Activated naive CD8-positive, alpha-beta T cell treated with anti-CD3 and anti-CD28 coated beads, Interleukin-2, amount 10 ng/mL, durations not matched to agents 7 days and 5 days (primary cell): ENCODE measurements around the gene CD300H. TPM values are rescaled to one million over a fixed set of nuclear protein-coding genes. Genes with fewer than 3 reads are reported as not detected.

Experiments
- ATAC-seq: fragments of 150-1000 bp; cut with Tn5 transposase; one replicate; pipeline ENCODE4 v1.10.0; 2021; ENCODE audit warnings: low read depth, moderate library complexity
- POLR2A ChIA-PET: fragments of 350-600 bp; sonication (Branson Sonifier 250); formaldehyde crosslinking; loops from one replicate; lab custom pipeline; 2021; ENCODE audit warnings: antibody characterized with exemption; lab: Charles Lee
- DNase-seq: peaks from one replicate; pipeline ENCODE4 v3.0.0; 2021
- H3K27ac Mint-ChIP-seq: one replicate; pipeline ENCODE4 v1.8.0; 2022; ENCODE audit warnings: mild to moderate bottlenecking, mixed read lengths
- H3K27me3 Mint-ChIP-seq: one replicate; pipeline ENCODE4 v1.8.0; 2022; ENCODE audit warnings: mild to moderate bottlenecking, moderate library complexity, mixed read lengths
- H3K36me3 Mint-ChIP-seq: one replicate; pipeline ENCODE4 v1.8.0; 2021; ENCODE audit warnings: mild to moderate bottlenecking, mixed read lengths
- H3K4me1 Mint-ChIP-seq: one replicate; pipeline ENCODE4 v1.8.0; 2021; ENCODE audit warnings: mixed read lengths
- H3K4me3 Mint-ChIP-seq: one replicate; pipeline ENCODE4 v1.8.0; 2022; ENCODE audit warnings: mild to moderate bottlenecking, moderate library complexity, mixed read lengths
- H3K9me3 Mint-ChIP-seq: one replicate; pipeline ENCODE4 v1.8.0; 2021; ENCODE audit warnings: mixed read lengths
- total RNA-seq, 2 experiments: library from RNA; stranded (reverse); gene quantifications; one replicate each; pipeline ENCODE4 v1.2.3, GENCODE V29; 2021

Gene CD300H
- not detected for total RNA-seq

DNA sequence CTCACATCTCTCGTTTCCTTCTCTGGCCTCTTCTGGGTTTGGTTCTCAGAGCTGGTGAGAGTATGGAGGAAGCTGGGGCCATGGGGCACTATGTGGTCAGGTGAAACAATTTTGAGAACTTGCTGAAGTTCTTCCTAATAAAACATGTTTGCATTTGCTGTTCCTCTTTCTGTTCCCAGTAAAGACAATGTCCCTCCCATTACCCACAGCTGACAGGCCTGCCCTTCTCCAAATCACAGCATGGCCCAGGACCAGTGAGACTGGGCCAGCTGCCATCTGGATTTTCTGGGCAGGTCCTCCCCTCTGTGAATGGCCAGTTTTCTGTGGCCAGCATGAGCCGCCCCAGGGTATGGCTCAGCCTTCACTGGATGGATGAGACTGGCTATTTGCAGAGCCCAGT lies at the start of gene CD300H:
CD300H (minus strand) TSS at position 113 of the 400 bp plus-strand sequence.
- Mint-ChIP-seq H3K27ac (no peak within 1 kb of the TSS), H3K9me3 (peaks cover 3% of the 10 kb centered on the region)
- no peak for DNase-seq

DNA sequence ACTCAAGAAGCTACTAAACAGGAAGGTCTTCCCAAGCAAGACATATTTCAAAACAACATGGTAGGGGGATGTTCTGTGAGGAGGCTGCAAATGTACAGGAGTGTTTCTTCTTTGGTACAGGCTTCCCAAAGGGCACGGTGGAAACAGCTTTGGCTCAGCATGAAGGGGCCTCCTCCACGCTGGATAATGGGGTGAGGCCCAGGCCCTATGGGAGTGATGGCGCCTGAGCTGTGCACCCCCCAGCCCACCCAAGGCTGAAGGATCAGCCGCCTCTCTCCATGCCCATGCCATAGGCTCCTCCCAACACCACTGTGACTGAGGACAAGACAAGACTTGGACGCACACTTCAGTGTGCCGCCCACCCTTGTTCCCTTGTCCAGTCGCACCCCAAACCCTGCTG lies 49.4 kb upstream of the CD300H start:
- DNase-seq = no peak
- Mint-ChIP-seq H3K9me3 (no peaks in the 10 kb centered on the region), H3K4me1 (peaks cover 11% of the 10 kb centered on the region), H3K4me3 (no peak overlapping the region), H3K27me3 (peaks cover 59% of the 10 kb centered on the region), H3K36me3 (no peaks in the 10 kb centered on the region), H3K27ac (no peak overlapping the region)
- no peak for ATAC-seq
- POLR2A ChIA-PET = no interaction called here

More for the DNA sequence above, at the start of gene CD300H:
- Mint-ChIP-seq H3K36me3 (no peaks in the 10 kb centered on the region), H3K4me1 (peaks cover 12% of the 10 kb centered on the region), H3K4me3 (no peak within 1 kb of the TSS), H3K27me3 (peaks cover 49% of the 10 kb centered on the region)
- ATAC-seq = no peak
- POLR2A ChIA-PET = no interaction called here

DNA sequence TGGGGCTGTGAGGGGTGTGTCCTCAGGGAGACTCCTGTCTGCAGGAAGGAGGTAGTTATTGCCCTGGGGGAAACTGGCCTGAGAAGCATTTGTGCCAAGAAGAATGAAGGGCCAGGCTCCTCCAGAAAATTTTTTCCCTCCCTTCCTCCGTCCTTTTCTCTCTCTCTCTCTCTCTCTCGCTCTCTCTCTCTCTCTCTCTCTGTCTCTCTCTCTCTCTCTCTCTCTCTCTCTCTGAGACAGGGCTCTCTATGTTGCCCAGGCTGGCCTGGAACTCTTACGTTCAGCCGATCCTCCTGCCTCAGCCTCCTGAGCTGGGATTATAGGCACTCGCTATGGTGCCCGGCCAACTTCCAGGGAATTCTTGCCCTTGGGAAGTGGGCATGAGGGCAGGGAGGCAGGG lies 44.7 kb upstream of the CD300H start:
- peaks cover 11% of the 10 kb centered on the region for H3K4me1 Mint-ChIP-seq
- peaks cover 40% of the 10 kb centered on the region for H3K27me3 Mint-ChIP-seq
- H3K27ac Mint-ChIP-seq = no peak overlapping the region
- ATAC-seq (peak; percentile 13), DNase-seq (no peak)
- POLR2A ChIA-PET = no interaction called here
- no peaks in the 10 kb centered on the region for H3K36me3 Mint-ChIP-seq
- H3K9me3 Mint-ChIP-seq = no peaks in the 10 kb centered on the region
- no peak overlapping the region for H3K4me3 Mint-ChIP-seq

DNA sequence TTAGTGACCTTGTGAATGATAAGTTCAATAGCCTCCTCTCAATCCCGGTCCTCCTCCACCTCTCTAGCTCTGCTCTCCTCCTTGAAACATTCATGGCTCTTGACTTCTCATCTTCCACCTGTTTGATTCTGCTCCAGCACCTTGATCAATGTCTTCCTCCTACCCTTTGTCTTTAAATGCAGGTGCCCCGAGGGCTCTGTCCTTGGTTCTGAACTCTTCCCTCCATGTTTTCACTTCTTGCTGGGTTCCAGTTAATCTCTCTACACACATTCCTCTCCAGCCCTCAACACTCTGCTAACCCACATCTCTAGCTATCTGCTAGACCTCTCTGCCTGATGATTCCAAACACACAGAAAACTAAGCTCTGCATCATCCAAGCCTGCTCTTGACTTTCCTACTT lies 42.8 kb upstream of the CD300H start:
- POLR2A ChIA-PET = no interaction called here
- Mint-ChIP-seq H3K27ac (no peak overlapping the region), H3K27me3 (peaks cover 40% of the 10 kb centered on the region), H3K4me1 (peaks cover 11% of the 10 kb centered on the region), H3K4me3 (no peak overlapping the region), H3K9me3 (no peaks in the 10 kb centered on the region), H3K36me3 (no peaks in the 10 kb centered on the region)
- ATAC-seq (no peak), DNase-seq (no peak)

DNA sequence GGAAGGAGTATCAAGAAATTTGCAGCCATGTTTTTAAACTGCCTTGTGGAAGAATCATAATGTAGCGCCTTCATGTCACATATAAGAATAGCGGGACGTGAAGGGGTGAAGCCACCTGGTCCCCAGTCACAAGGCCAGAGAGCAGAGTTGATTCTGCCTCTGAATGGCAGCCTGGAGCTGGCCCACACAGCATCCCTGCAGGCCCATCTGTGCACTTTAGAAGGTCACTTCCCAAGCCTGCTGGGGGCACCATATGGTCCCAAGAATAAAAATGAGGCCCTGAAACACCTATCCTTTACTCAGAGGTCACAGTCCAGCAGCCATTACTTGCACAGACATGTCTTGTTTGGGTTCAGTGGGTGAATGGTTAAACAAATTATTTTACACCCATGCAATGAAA lies 41.2 kb upstream of the CD300H start:
- DNase-seq = no peak
- Mint-ChIP-seq H3K36me3 (no peaks in the 10 kb centered on the region), H3K27ac (no peak overlapping the region), H3K4me1 (peaks cover 13% of the 10 kb centered on the region), H3K9me3 (no peaks in the 10 kb centered on the region), H3K4me3 (no peak overlapping the region), H3K27me3 (peaks cover 35% of the 10 kb centered on the region)
- no peak for ATAC-seq
- POLR2A ChIA-PET = no interaction called here

DNA sequence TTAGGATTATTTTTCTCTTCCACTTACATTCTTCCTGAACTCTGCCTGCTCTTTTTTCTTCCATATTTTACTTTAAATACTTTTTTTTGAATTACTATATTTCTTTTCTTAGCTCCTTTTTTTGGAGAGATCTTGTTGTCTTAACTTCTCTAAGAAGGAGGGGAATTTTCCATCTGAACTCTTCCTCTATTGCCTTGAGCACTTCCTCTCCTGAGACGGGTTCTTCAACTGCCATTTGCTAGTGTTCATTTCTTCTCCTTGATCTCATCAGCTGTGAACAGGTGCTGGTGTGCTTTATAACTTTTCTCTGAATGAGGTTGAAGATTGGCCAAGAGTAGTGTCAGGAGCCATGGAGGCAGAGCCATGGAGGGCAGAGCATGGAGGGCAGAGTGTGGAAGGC lies 39.9 kb upstream of the CD300H start:
- no peak for DNase-seq
- peaks cover 30% of the 10 kb centered on the region for H3K27me3 Mint-ChIP-seq
- POLR2A ChIA-PET = no interaction called here
- peaks cover 13% of the 10 kb centered on the region for H3K4me1 Mint-ChIP-seq
- no peaks in the 10 kb centered on the region for H3K36me3 Mint-ChIP-seq
- no peaks in the 10 kb centered on the region for H3K9me3 Mint-ChIP-seq
- no peak for ATAC-seq
- no peak overlapping the region for H3K4me3 Mint-ChIP-seq
- H3K27ac Mint-ChIP-seq = no peak overlapping the region

DNA sequence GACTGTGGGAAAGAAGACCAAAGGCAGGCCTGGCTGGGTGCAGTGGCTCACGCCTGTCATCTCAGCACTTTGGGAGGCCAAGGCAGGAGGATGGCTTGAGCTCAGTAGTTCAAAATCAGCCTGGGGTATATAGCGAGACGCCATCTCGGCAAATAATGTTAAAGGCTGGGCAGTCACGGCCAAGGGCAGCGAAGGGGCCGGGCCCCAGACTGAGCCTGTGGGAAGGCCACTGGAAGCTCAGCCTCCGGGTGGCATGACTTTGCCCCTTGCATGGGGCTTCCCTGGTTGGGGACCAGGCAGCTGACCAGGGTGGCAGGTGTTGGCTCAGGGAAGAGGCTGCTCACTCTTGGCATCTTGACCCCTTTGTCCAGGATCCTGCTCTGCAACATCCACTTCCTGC lies 38.7 kb upstream of the CD300H start:
- no peak for ATAC-seq
- Mint-ChIP-seq H3K4me3 (no peak overlapping the region), H3K4me1 (peaks cover 15% of the 10 kb centered on the region), H3K9me3 (no peaks in the 10 kb centered on the region), H3K27ac (no peak overlapping the region), H3K36me3 (no peaks in the 10 kb centered on the region), H3K27me3 (peaks cover 26% of the 10 kb centered on the region)
- POLR2A ChIA-PET = no interaction called here
- no peak for DNase-seq

DNA sequence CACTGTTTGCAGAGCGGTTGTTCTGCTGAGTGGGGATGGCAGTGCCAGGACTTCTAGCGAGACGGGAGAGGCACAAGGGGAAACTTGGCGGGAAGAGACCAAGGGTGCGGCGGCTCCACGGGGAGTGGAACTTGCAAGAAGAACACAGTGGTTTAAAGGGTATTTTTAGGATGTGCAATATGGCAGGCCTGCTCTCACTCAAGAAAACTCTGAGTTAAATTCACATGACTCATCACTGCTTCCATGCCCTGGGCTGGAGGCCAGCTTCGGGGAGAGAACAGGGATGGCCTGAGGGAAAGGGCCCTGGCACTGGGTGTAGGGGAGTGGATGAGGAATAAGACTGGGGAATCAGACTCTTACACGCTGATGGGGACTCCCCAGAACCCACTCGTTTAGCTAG lies 38.1 kb upstream of the CD300H start:
- ATAC-seq (no peak), DNase-seq (no peak)
- Mint-ChIP-seq H3K27ac (no peak overlapping the region), H3K9me3 (no peaks in the 10 kb centered on the region), H3K4me3 (no peak overlapping the region), H3K36me3 (no peaks in the 10 kb centered on the region), H3K4me1 (peaks cover 18% of the 10 kb centered on the region), H3K27me3 (peaks cover 32% of the 10 kb centered on the region)
- POLR2A ChIA-PET = no interaction called here

DNA sequence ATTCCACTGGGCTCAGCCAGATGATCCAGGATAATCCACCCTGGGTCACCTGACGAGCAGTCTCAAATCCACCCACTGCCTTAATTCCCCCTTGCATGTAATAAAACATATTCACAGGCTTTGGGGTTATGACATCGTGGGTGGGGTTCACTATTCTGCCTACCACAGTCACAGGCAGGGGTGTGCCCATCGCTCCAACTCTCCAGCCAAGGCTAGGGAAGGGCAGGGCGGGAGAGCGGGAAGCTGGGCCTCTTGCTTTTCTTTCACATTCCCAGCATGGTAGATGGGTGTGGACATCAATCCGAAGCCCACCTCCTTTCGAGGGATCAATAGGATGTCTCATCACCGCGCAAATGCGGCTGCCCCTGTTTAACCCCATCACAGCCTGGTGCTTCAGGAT lies 37.5 kb upstream of the CD300H start:
- H3K27ac Mint-ChIP-seq = no peak overlapping the region
- POLR2A ChIA-PET = no interaction called here
- no peaks in the 10 kb centered on the region for H3K9me3 Mint-ChIP-seq
- H3K27me3 Mint-ChIP-seq = peaks cover 38% of the 10 kb centered on the region
- ATAC-seq = no peak
- no peaks in the 10 kb centered on the region for H3K36me3 Mint-ChIP-seq
- no peak overlapping the region for H3K4me3 Mint-ChIP-seq
- H3K4me1 Mint-ChIP-seq = peaks cover 18% of the 10 kb centered on the region
- DNase-seq = no peak

DNA sequence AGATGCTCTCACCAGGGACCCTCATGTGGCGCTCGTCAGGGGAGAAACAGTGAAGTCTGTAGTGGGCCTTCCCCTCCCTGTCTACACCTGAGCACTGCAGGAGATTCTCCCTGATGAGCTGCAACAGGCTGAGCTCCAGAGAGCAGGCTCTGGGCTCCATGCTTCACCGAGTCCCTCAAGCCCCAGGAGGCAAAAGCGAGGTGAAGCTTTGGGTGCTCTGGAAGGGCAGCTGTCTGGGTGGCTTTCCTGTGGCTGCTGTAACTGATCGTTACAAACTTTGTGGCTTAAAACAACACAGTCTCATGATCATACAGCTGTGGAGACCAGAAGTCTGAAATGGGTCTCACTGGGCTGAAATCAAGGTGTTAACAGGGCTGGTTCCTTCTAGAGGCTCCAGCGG lies 36.9 kb upstream of the CD300H start:
- POLR2A ChIA-PET = interaction anchor here (0.6 to 1.4 kb wide), 2 partner anchors 12 to 187 kb away, joined by 3 read pairs; partner anchors contain the start of gene CD300LD
- no peak for DNase-seq
- Mint-ChIP-seq H3K4me3 (no peak overlapping the region), H3K9me3 (no peaks in the 10 kb centered on the region), H3K36me3 (no peaks in the 10 kb centered on the region), H3K27me3 (peaks cover 43% of the 10 kb centered on the region), H3K4me1 (peaks cover 21% of the 10 kb centered on the region), H3K27ac (no peak overlapping the region)
- no peak for ATAC-seq

DNA sequence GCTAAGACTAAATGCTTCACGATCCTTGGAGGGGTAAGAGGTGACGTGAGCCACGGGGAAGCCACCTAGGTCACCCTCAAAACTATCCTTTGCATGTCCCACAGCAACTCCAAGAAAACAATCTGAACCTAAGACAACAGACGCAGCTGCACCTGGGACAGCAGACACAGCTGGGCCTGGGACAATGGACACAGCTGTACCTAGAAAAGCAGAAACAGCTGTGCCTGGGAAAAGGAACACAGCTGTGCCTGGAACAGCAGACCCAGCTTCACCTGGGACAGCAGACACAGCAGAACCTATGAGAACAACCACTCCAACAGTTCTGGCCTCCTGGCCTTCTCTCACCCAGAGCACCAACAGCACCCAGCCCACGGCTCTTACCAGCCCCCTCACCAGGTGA lies 36.4 kb upstream of the CD300H start:
- DNase-seq (no peak), ATAC-seq (no peak)
- H3K4me3 Mint-ChIP-seq = no peak overlapping the region
- H3K36me3 Mint-ChIP-seq = no peaks in the 10 kb centered on the region
- peaks cover 24% of the 10 kb centered on the region for H3K4me1 Mint-ChIP-seq
- H3K27me3 Mint-ChIP-seq = peaks cover 44% of the 10 kb centered on the region
- H3K9me3 Mint-ChIP-seq = no peaks in the 10 kb centered on the region
- POLR2A ChIA-PET = interaction anchor here (0.6 to 1.4 kb wide), 2 partner anchors 11 to 187 kb away, joined by 3 read pairs; partner anchors contain the start of gene CD300LD
- no peak overlapping the region for H3K27ac Mint-ChIP-seq

DNA sequence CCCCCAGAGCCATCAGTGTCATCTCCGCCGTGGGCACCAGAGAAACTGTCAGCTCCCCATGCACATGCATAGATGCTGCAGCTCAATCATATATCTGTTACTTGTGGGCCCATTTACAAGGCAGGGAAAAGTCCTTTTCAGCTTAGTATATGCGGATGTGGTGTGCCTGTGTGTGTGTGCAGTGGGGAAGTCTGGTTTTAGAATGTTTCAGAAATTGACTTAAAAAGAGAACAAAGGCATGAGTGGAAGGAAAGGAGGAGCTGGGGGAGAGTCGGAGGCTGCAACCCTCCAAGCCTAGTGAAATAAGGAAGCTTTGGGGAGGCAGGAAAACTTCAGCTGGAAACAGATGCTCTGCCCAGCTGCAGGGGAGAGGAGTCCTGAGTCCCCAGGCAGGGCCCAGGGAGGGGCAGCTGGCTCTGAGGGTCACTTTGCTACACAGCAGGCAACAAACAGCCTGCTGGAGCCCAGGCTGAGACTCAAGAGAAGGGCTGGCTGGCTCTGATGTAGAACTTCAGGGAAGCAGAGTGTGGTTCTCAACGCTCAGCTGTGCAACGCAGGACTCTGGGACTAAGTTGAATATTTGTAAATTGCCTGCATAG lies 35.8 kb upstream of the CD300H start:
- peak overlapping the region; percentile 33 for H3K4me3 Mint-ChIP-seq
- ATAC-seq (peak; percentile 85), DNase-seq (no peak)
- H3K27me3 Mint-ChIP-seq = peaks cover 45% of the 10 kb centered on the region
- peaks cover 29% of the 10 kb centered on the region for H3K4me1 Mint-ChIP-seq
- no peaks in the 10 kb centered on the region for H3K36me3 Mint-ChIP-seq
- peak overlapping the region; percentile 50 for H3K27ac Mint-ChIP-seq
- POLR2A ChIA-PET = interaction anchor here (0.5 to 1.4 kb wide), 2 partner anchors 11 to 173 kb away, joined by 3 to 4 read pairs; partner anchors contain the start of genes CD300LD and NAT9
- H3K9me3 Mint-ChIP-seq = no peaks in the 10 kb centered on the region

DNA sequence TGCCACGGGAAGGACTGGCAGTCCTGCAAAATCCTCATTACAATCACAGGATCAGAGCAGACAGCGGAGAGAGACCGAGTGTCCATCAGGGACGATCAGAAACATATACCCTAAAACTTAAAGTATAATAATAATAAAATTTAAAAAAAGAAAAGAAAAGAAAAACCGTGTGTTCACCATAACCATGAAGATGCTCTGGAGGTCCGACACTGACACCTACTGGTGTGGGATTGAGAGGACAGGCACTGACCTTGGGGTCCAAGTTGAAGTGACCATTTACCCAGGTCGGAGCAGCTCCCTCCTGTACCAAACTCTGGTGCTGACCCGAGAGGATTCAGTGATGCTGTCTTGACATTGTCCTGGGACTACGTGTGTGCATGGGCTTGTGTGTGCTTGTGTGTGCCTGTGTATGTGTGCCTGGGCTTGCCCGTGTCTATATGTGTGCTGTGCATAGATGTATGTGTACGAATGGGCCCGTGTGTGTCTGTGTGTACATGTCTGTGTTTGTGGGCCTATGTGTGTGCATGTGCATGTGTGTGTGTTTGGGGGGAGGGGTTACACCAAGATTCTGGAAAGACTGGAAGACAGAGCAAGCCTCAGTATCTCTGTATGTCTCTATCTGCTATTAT lies 34.7 kb upstream of the CD300H start:
- Mint-ChIP-seq H3K27ac (no peak overlapping the region), H3K27me3 (peaks cover 35% of the 10 kb centered on the region), H3K36me3 (no peaks in the 10 kb centered on the region), H3K4me3 (no peak overlapping the region), H3K4me1 (peaks cover 29% of the 10 kb centered on the region), H3K9me3 (no peaks in the 10 kb centered on the region)
- DNase-seq = no peak
- no peak for ATAC-seq
- POLR2A ChIA-PET = no interaction called here

DNA sequence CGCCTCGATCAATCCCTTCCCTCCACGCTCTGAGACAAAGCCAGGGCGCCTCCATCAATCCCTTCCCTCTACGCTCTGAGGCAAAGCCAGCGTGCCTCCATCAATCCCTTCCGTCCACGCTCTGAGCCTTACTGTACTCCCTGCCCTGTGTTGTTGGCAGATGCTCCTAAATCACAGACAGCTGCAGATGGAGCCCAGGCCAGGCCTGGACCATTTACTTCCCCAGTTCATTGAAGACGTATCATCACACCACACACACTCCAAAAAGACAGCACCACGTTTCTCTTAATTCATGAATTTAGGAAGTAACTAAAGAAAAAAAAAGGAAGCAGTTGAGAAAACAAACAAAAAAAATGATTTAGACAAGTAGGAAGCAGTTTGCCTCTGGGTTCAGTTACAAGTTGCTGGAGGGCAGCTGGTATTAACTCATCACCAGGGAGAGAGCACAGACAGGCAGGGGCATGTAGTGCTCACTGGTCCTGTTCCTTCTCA lies 32.2 kb upstream of the CD300H start:
- H3K27ac Mint-ChIP-seq = no peak overlapping the region
- DNase-seq = no peak
- peaks cover 29% of the 10 kb centered on the region for H3K4me1 Mint-ChIP-seq
- H3K4me3 Mint-ChIP-seq = no peak overlapping the region
- ATAC-seq = no peak
- H3K36me3 Mint-ChIP-seq = no peaks in the 10 kb centered on the region
- no peaks in the 10 kb centered on the region for H3K9me3 Mint-ChIP-seq
- POLR2A ChIA-PET = no interaction called here
- H3K27me3 Mint-ChIP-seq = peaks cover 41% of the 10 kb centered on the region
